Skin of body (tissue), 2 donors: ENCODE data around the gene KLHL35. TPM values are rescaled to one million over a fixed set of nuclear protein-coding genes. Genes with fewer than 3 reads are reported as not detected.

Source experiments
- DNase-seq: peaks from one replicate; lab custom pipeline; 2025; lab: John Stamatoyannopoulos, UW
- total RNA-seq: library from RNA; depleted of rRNA; stranded (reverse); fragments of >200 nt; gene quantifications from one replicate; pipeline ENCODE4 v1.2.3, GENCODE V29; 2014

KLHL35 gene
- total RNA-seq, 1 donor from 2014 or later, result 0.99 TPM

- no peak for DNase-seq
Observed at GRCh38 chr11:75442161-75442885, 9.3 kb upstream of the KLHL35 start.

- DNase-seq, result no peak
Observed at GRCh38 chr11:75441804-75442132, 8.8 kb upstream of the KLHL35 start.

- no peak for DNase-seq
Observed at GRCh38 chr11:75440960-75441803, 8.2 kb upstream of the KLHL35 start.

- DNase-seq, result no peak
Observed at GRCh38 chr11:75439495-75440120, 6.6 kb upstream of the KLHL35 start.

- no peak for DNase-seq
Observed at GRCh38 chr11:75439026-75439425, 6.0 kb upstream of the KLHL35 start.

GRCh38 chr11:75437966-75438659 is 5.1 kb upstream of the KLHL35 start:
- DNase-seq, result no peak

GRCh38 chr11:75436806-75437205 is 3.8 kb upstream of the KLHL35 start:
- no peak for DNase-seq

- no peak for DNase-seq
Observed at GRCh38 chr11:75435571-75435925, 2.5 kb upstream of the KLHL35 start.

- no peak for DNase-seq
Observed at GRCh38 chr11:75434886-75435570, 2.0 kb upstream of the KLHL35 start.

- DNase-seq, result no peak
Observed at GRCh38 chr11:75434051-75434450, 1.0 kb upstream of the KLHL35 start.

GRCh38 chr11:75433443-75433842 is 440 bp upstream of the KLHL35 start:
- DNase-seq, result no peak

GRCh38 chr11:75431533-75432525 is 1.2 kb downstream of the KLHL35 start:
- no peak for DNase-seq

- DNase-seq, result no peak
Observed at GRCh38 chr11:75430714-75431532, 2.1 kb downstream of the KLHL35 start.

- no peak for DNase-seq
Observed at GRCh38 chr11:75429902-75430713, 2.9 kb downstream of the KLHL35 start.

GRCh38 chr11:75429641-75429901 is 3.4 kb downstream of the KLHL35 start:
- no peak for DNase-seq

- DNase-seq, result no peak
Observed at GRCh38 chr11:75428989-75429640, 3.9 kb downstream of the KLHL35 start.

- peak; percentile 57 for DNase-seq
Observed at GRCh38 chr11:75428281-75428724, 4.7 kb downstream of the KLHL35 start.

- no peak for DNase-seq
Observed at GRCh38 chr11:75427181-75427580, 5.8 kb downstream of the KLHL35 start.
